Measurements from ENCODE around the gene B4GALNT4.
"Not testable (repeated sequence)": the region's sequence is repeated elsewhere in the genome, so short reads cannot be mapped to it uniquely, and the experiment has no call there.

B4GALNT4 gene

DNA sequence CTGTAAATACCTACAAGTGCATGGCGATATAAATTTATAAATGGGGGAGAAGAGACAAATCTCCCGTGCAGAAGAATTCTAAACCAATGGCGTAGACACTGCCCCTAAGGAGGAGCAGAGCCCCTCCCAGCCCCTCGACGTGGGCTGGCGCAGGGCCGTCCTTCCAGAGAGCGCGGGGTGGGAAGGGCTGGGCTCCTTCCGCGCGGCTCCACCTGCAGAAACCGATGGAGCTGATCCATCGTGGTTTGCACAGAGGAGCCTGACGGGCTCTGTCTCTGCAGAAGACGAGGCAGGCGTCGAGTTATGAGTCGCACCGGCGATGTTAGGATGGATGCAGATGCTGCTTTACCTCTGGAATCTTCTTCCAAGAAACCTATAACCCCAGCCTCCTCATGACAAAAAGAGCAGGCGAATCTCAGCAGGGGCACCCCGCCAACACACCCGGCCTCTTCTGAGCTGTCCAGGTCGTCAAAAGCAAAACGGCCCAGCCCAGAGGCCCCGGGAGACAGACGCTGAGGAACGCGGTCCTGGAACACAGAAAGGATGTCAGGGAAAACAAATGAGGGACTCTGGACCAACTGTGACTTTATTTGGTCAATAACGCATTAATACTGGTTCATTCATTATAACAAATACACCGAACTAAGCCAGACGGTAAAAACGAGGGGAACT lies 11.0 kb upstream of the B4GALNT4 start:
- no peak for DNase-seq (ENCODE audit: low read depth)

GRCh38 chr11:359181-359714 lies 10.1 kb upstream of the B4GALNT4 start:
- DNase-seq (ENCODE audit: low read depth), result no peak

DNA sequence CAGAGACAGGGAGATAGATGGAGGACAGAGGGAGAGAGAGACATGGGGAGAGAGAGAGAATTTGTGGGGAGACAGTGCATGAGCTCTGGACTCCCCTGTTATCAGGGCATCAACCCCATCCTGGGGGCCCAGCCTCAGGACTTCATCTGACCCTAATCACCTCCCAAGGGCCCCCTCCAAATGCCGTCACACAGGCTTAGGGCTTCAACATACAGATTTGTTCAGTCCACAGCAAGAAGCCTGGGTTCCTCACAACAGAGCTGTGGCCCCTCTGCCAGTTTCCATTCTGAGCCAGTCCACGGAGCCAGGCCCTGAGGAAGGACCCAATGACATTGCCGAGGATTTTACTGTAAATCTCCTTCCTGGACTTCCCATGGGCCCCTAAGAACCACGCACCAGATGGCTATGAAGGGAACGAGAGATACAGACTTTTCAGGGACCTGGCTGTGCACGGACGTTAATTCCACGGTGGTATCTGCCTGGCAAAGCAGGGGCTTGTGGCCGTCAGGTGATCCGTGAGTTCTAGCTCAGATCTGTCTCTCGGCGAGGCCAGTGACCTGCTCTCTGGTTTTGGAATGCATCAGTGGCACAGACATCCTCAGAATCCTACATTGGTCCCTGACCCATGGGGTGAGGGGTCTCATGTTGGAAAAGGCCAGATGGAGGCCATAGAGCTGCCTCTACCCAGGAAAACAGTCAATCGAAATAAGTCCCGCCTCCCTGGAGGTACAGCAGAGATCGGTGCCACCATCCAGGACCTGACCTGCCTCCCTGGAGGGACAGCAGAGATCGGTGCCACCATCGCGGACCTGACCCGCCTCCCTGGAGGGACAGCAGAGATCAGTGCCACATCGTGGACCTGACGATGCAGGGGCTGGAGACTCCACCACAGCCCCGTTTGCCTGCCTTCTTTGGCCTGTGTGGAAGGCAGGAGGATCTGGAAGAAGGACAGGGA lies 8.7 kb upstream of the B4GALNT4 start:
- DNase-seq (ENCODE audit: low read depth), result no peak

DNA sequence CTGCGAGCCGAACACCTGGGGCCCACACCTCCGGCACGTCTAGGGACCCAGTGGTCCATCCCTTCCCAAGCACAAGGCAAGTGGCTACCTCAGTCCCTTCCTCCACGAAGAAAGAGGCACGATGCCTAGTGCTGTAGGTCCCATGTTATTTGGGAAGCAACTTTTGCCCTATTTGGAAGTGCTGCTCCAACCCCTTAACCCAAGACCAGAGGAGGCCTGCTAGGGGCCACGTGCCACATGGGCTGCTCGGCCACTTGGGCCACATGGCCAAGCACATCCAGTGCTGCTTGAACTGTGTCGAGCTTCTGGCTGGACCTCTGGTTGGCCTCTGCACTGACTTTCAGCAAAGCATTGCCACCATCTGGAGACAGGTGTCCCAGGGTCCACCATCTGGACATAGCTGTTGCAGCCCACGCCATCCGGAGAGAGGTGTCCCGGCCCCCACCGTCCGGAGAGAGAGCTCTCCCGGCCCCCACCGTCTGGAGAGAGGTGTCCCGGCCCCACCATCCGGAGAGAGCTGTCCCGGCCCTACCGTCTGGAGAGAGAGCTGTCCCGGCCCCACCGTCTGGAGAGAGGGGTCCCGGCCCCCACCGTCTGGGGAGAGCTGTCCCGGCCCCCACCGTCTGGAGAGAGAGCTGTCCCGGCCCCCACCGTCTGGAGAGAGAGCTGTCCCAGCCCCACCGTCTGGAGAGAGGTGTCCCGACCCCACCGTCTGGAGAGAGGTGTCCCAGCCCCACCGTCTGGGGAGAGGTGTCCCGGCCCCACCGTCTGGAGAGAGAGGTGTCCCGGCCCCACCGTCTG lies 6.5 kb upstream of the B4GALNT4 start:
- DNase-seq (ENCODE audit: low read depth), result no peak

DNA sequence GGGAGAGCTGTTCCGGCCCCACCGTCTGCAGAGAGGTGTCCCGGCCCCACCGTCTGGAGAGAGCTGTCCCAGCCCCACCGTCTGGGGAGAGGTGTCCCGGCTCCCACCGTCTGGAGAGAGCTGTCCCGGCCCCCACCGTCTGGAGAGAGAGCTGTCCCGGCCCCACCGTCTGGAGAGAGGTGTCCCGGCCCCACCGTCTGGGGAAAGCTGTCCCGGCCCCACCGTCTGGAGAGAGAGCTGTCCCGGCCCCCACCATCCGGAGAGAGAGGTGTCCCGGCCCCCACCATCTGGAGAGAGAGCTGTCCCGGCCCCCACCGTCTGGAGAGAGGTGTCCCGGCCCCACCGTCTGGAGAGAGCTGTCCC lies 5.9 kb upstream of the B4GALNT4 start:
- not testable (repeated sequence) for DNase-seq (ENCODE audit: low read depth)

DNA sequence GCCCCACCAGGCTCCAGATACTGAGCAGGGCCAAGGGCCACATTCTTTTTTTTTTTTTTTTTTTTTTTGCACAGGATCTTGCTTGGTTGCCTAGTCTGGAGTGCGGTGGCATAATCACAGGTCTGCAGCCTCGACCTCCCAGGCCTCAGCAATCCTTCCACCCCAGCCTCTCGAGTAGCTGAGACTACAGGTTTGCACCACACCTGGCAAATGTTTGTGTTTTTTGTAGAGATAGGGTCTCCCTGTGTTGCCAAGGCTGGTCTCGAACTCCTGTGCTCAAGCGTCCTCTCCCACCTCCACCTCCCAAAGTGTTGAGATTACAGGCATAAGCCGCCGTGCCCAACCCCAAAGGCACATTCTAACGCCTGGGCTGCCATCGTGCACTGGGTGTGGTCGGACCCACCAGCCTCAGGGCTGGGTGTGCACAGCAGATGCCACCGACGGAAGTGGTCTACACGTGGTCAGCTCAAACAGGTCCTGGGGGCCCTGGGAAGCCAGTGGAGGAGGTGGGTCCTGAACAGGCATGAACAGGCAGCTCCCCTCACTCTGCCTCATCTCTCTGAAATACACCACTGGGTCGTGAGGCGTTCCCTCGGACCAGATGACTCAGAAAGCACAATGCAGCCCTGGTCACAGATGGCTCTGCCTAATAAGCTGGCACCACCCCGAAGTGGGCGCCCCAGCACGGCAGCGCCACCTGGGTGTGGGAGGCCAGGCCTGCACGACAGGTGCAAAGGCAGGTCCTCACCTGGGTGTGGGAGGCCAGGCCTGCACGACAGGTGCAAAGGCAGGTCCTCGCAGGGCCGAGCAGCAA lies 5.1 kb upstream of the B4GALNT4 start:
- no peak for DNase-seq (ENCODE audit: low read depth)

DNA sequence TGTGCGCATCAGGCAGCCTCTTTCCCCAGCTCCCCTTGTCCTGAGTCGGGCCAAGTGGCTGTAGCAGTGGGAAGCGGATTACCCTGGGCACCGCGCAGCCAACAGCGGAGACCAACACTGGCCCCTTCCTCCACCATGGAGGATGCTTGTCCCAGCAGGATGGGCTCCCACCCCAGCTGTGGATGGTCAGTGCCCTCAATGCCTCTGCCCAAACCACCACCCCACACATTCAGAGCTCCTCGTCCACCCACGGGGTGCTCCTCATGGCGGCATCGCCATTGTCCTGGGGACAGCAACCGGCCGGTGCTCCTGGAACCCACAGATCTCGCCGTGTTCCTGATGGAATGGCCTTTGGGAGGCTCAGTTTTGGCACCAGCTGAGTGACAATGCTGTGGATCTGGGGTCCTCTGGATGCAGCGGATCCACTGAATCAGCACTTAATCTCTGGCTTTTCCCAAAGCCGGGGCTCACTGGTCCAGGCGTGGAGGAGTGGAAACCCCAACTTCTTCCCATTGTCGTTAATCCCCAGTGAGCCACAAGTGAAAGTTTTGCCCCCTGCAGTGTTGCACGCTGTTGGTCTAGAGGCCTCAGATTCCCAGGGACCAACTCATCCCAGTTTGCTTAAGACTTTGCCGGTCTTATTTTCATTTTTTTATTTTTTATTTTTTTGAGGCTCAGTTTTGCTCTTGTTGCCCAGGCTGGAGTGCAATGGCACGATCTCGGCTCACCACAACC lies 4.1 kb upstream of the B4GALNT4 start:
- no peak for DNase-seq (ENCODE audit: low read depth)

DNA sequence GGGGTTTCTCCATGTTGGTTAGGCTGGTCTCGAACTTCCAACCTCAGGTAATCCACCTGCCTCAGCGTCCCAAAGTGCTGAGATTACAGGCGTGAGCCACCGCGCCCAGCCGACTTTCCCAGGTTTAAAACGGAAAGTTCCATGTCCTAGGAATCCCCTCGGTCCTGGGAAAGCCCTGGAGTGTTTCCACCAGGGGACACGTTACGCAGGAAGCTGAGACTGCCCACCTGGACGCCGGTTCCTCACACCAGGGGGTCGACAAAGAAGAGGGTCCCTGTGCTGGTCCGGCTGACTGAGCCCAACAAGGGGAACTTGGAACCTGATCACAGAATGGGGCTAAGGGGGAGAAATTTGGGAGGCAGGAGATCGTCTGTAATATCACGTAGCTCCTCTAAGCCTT lies 3.5 kb upstream of the B4GALNT4 start:
- no peak for DNase-seq (ENCODE audit: low read depth)

DNA sequence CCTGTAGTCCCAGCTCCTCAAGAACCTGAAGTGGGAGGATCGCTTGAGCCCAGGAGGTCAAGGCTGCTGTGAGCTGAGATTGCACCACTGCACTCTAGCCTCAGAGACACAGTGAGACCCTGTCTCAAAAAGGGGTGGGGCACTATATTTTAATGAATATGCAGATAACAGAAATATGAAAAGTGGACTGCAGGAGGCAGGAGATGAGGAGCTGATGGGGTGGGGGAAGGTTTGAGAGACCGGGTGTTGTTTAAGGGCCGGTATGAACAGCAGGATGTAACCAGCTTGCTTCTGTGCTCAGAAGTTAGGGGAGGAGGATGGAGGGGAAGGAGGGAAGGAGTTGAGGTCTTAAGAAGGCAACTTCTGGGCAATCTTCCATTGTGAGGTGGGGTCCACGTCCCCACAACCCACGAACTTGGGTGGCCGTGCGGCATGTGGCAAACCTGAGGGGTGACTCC lies 1.3 kb upstream of the B4GALNT4 start:
- no peak for DNase-seq (ENCODE audit: low read depth)

- DNase-seq (ENCODE audit: low read depth), result no peak
Measured at GRCh38 chr11:368414-369335, 624 bp upstream of the B4GALNT4 start.

GRCh38 chr11:370070-370941 lies 1.0 kb downstream of the B4GALNT4 start:
- DNase-seq (ENCODE audit: low read depth), result no peak

DNA sequence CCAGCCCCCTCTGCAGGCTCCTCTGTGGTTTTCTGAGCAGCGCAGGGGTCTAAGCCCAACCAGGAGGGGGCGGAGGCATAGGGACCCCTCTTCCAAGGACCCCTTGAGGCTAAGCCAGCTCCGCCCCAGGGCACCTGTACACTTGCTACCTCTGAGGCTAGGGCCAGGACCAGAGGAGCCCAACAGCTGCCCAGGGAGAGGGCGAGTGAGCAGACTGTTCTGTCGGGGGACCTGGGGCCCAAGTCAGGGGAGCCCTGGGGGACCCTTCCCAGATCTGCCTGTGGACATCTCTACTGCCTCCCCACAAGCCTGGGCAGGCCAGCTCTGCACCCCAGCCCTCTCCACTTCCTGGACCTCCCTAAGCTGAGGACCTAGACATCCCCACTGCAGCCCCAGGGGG lies 1.8 kb downstream of the B4GALNT4 start:
- DNase-seq (ENCODE audit: low read depth), result no peak

DNA sequence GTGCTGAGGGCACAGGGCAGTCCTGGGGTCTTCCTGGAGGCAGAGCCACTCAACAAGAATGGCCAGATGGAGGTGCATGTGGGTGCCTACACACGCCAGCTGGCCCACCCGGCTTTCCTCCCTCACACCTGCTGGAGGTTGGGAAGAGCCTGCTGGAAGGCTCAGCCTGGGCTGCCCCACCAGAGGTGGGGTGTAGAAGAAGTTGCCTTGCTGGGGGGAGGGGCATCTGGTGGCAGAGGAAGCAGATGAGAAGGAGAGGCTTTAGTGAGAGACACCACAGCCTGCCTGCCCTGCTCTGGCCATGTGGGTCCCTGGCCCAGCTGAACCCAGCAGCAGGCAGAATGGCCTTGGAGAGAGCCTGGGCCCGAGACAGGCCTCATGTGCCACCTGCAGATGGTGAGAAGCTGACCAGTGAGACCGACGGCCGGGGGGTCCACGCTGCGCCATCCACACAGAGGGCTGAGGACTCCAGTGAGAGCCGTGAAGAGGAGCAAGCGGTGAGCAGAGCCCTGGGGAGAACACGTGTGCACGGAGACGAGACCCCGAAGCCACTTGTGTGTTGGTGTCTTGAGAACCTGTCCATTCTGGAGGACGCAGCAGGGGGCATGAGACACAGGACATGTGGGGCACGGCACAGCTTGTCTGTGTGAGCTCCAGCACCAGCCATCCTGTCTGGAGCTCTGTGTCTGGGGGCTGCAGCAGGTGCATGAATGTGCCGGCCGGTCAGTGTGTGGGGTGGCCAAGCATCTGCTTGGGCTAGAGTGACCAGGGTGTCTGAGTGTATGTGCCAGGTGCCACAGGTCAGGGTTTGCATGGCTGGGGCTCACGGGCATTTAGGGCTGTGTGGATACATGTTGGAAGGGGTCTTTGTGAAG lies 2.7 kb downstream of the B4GALNT4 start:
- DNase-seq (ENCODE audit: low read depth), result no peak

- no peak for DNase-seq (ENCODE audit: low read depth)
Measured at GRCh38 chr11:372809-373715, 3.8 kb downstream of the B4GALNT4 start.

- DNase-seq (ENCODE audit: low read depth), result no peak
Measured at GRCh38 chr11:373716-374551, 4.6 kb downstream of the B4GALNT4 start.
